ENCODE data around the gene AK8. TPM values are rescaled to one million over a fixed set of nuclear protein-coding genes. Genes with fewer than 3 reads are reported as not detected.

The AK8 gene
- total and polyA plus RNA-seq, 8 donors: 0.56 to 0.89 (median 0.60) TPM; not detected in 5

- intact Hi-C loops (cut with DNase I; ENCODE audit: low total_unique reads): no loop called here
- Histone ChIP-seq H3K27me3 (no peaks in the 10 kb centered on the region), H3K36me3 (no peaks in the 10 kb centered on the region), H3K27ac (peak overlapping the region in 1 of 5 donors; percentile 46), H3K9me3 (peaks cover 0 to 15% (median 6%) of the 10 kb centered on the region in 4 donors), H3K4me3 (no peak overlapping the region), H3K4me1 (peaks cover 8 to 24% (median 16%) of the 10 kb centered on the region in 4 donors)
- no peak for DNase-seq
- 0 to 40% (median 2%) methylated on average over 1 of the region's 1 CpG for WGBS, 5 donors
- TF ChIP-seq POLR2AphosphoS5 (IDR thresholded peaks at IDR 0.05) (no peak), EP300 (IDR thresholded peaks at IDR 0.05) (no peak), POLR2A (IDR thresholded peaks at IDR 0.05) (no peak), CTCF (IDR thresholded peaks at IDR 0.05) (no peak)
Observed at GRCh38 chr9:132702254-132702653, 175.8 kb downstream of the AK8 start.

GRCh38 chr9:132699956-132700355, 178.1 kb downstream of the AK8 start:
- H3K27me3 ChIP-seq: no peaks in the 10 kb centered on the region
- intact Hi-C loops (cut with DNase I; ENCODE audit: low total_unique reads): no loop called here
- no peak overlapping the region for H3K27ac ChIP-seq
- H3K4me3 ChIP-seq: no peak overlapping the region
- 10 to 20% (median 15%) methylated on average over 1 of the region's 1 CpG for WGBS, 5 donors
- peak in 1 of 2 donors; percentile 41 for DNase-seq
- H3K36me3 ChIP-seq: no peaks in the 10 kb centered on the region
- TF ChIP-seq CTCF (IDR thresholded peaks at IDR 0.05) (no peak), POLR2A (IDR thresholded peaks at IDR 0.05) (no peak), EP300 (IDR thresholded peaks at IDR 0.05) (no peak), POLR2AphosphoS5 (IDR thresholded peaks at IDR 0.05) (no peak)
- H3K9me3 ChIP-seq: peaks cover 0 to 26% (median 14%) of the 10 kb centered on the region in 4 donors
- H3K4me1 ChIP-seq: peaks cover 8 to 24% (median 16%) of the 10 kb centered on the region in 4 donors

- H3K27me3 ChIP-seq: no peaks in the 10 kb centered on the region
- peaks cover 8 to 24% (median 16%) of the 10 kb centered on the region in 4 donors for H3K4me1 ChIP-seq
- no peak for TF ChIP-seq CTCF (IDR thresholded peaks at IDR 0.05)
- no peak for TF ChIP-seq EP300 (IDR thresholded peaks at IDR 0.05)
- peak in 1 of 3 donors; percentile 44 for TF ChIP-seq POLR2AphosphoS5 (IDR thresholded peaks at IDR 0.05)
- TF ChIP-seq POLR2A (IDR thresholded peaks at IDR 0.05): no peak
- H3K4me3 ChIP-seq: no peak overlapping the region
- no peak overlapping the region for H3K27ac ChIP-seq
- 16 to 30% (median 24%) methylated on average over 4 of the region's 4 CpGs for WGBS, 5 donors
- DNase-seq: peak; percentile 84 to 88
- H3K9me3 ChIP-seq: peaks cover 0 to 26% (median 14%) of the 10 kb centered on the region in 4 donors
- no peaks in the 10 kb centered on the region for H3K36me3 ChIP-seq
- intact Hi-C loops (cut with DNase I; ENCODE audit: low total_unique reads): no loop called here
Observed at GRCh38 chr9:132698989-132699388, 179.1 kb downstream of the AK8 start.

GRCh38 chr9:132697230-132697629, 180.9 kb downstream of the AK8 start:
- Histone ChIP-seq H3K27ac (no peak overlapping the region), H3K27me3 (no peaks in the 10 kb centered on the region), H3K9me3 (peaks cover 0 to 26% (median 14%) of the 10 kb centered on the region in 4 donors), H3K4me1 (peaks cover 3 to 14% (median 10%) of the 10 kb centered on the region in 4 donors), H3K36me3 (no peaks in the 10 kb centered on the region), H3K4me3 (no peak overlapping the region)
- DNase-seq: no peak
- TF ChIP-seq CTCF (IDR thresholded peaks at IDR 0.05): no peak
- no peak for TF ChIP-seq EP300 (IDR thresholded peaks at IDR 0.05)
- TF ChIP-seq POLR2AphosphoS5 (IDR thresholded peaks at IDR 0.05): no peak
- TF ChIP-seq POLR2A (IDR thresholded peaks at IDR 0.05): no peak
- intact Hi-C loops (cut with DNase I; ENCODE audit: low total_unique reads): no loop called here

Data from stomach (tissue), 9 donors.